Right atrium auricular region (tissue), 2 donors: ENCODE data around the gene SLC39A13. TPM values are rescaled to one million over a fixed set of nuclear protein-coding genes. Genes with fewer than 3 reads are reported as not detected.

Source experiments
- DNase-seq: peaks from one replicate; pipeline ENCODE4 v3.0.0-alpha.2; 2019; ENCODE audit warnings: low spot score
- H3K27ac ChIP-seq, 2 donors: fragments of 200-600 bp; sonication (generic); 1 replicate in 1 of 2; 2 replicates in 1 of 2; pipeline ENCODE4 v1.5.1; 2016 to 2019
- H3K27me3 ChIP-seq, 2 donors: fragments of 200-600 bp; sonication (generic); one replicate each; pipeline versions ENCODE4 v1.5.1 to v1.6.0; 2017 to 2019
- H3K36me3 ChIP-seq: fragments of 200-600 bp; sonication (generic); one replicate; pipeline ENCODE4 v1.5.1; 2016
- H3K4me1 ChIP-seq, 2 donors: fragments of 200-600 bp; sonication (generic); one replicate each; pipeline versions ENCODE4 v1.5.1 to v1.6.0; 2017 to 2019
- H3K4me3 ChIP-seq, 2 donors: fragments of 200-600 bp; sonication (generic); 1 replicate in 1 of 2; 2 replicates in 1 of 2; pipeline ENCODE4 v1.5.1; 2017 to 2019; ENCODE audit warnings: mild to moderate bottlenecking in 1 of 2, moderate library complexity in 1 of 2
- H3K9me3 ChIP-seq, 2 donors: fragments of 200-600 bp; sonication (generic); one replicate each; pipeline ENCODE4 v1.5.1; 2019
- CTCF ChIP-seq, 2 donors: fragments of 200-600 bp; sonication (generic); IDR thresholded peaks; one replicate each; pipeline ENCODE4 v1.5.1; 2019; ENCODE audit warnings: antibody characterized with exemption in 2 of 2
- total RNA-seq, 2 donors: library from RNA; depleted of rRNA; stranded (reverse); fragments of >200 nt; gene quantifications; one replicate each; pipeline ENCODE4 v1.1.0, GENCODE V29; 2016

The SLC39A13 gene
- total RNA-seq, 2 donors from 2014 or later = 78.4 to 79.8 TPM

- DNase-seq = no peak
- H3K27me3 ChIP-seq = no peaks in the 10 kb centered on the region
- TF ChIP-seq CTCF (IDR thresholded peaks at IDR 0.05) = no peak
- no peak within 1 kb of the TSS for H3K27ac ChIP-seq
- no peaks in the 10 kb centered on the region for H3K4me1 ChIP-seq
- H3K4me3 ChIP-seq = no peak within 1 kb of the TSS
- H3K36me3 ChIP-seq = no peaks in the 10 kb centered on the region
- H3K9me3 ChIP-seq = no peaks in the 10 kb centered on the region
These were observed 40.4 kb downstream of the SLC39A13 start, which contains the start of gene RAPSN for GRCh38 chr11:47448566-47449427. TSS of gene RAPSN (minus strand) at chr11:47449136. CDS start at chr11:47448964, 172 bp downstream.

GRCh38 chr11:47449541-47449940 lies 41.2 kb downstream of the SLC39A13 start:
- DNase-seq = no peak
- no peak for TF ChIP-seq CTCF (IDR thresholded peaks at IDR 0.05)
- H3K36me3 ChIP-seq = no peaks in the 10 kb centered on the region
- no peak overlapping the region for H3K27ac ChIP-seq
- no peaks in the 10 kb centered on the region for H3K4me1 ChIP-seq
- no peaks in the 10 kb centered on the region for H3K27me3 ChIP-seq
- no peak overlapping the region for H3K4me3 ChIP-seq
- H3K9me3 ChIP-seq = no peaks in the 10 kb centered on the region

GRCh38 chr11:47451436-47451835 lies 43.0 kb downstream of the SLC39A13 start:
- DNase-seq = no peak
- Histone ChIP-seq H3K4me3 (no peak overlapping the region), H3K4me1 (no peaks in the 10 kb centered on the region), H3K27ac (no peak overlapping the region), H3K27me3 (no peaks in the 10 kb centered on the region), H3K9me3 (no peaks in the 10 kb centered on the region), H3K36me3 (no peaks in the 10 kb centered on the region)
- TF ChIP-seq CTCF (IDR thresholded peaks at IDR 0.05) = no peak

- Histone ChIP-seq H3K4me1 (no peaks in the 10 kb centered on the region), H3K27me3 (no peaks in the 10 kb centered on the region), H3K36me3 (no peaks in the 10 kb centered on the region), H3K4me3 (no peak overlapping the region), H3K9me3 (no peaks in the 10 kb centered on the region), H3K27ac (no peak overlapping the region)
- DNase-seq = no peak
- TF ChIP-seq CTCF (IDR thresholded peaks at IDR 0.05) = no peak
These were observed 43.6 kb downstream of the SLC39A13 start for GRCh38 chr11:47451990-47452389.

- no peaks in the 10 kb centered on the region for H3K36me3 ChIP-seq
- no peak for TF ChIP-seq CTCF (IDR thresholded peaks at IDR 0.05)
These were observed 45.0 kb downstream of the SLC39A13 start for GRCh38 chr11:47453365-47453764.

More at GRCh38 chr11:47453365-47453764, 45.0 kb downstream of the SLC39A13 start:
- H3K27ac ChIP-seq = no peak overlapping the region
- no peak for DNase-seq
- no peaks in the 10 kb centered on the region for H3K4me1 ChIP-seq
- no peaks in the 10 kb centered on the region for H3K27me3 ChIP-seq
- no peaks in the 10 kb centered on the region for H3K9me3 ChIP-seq
- H3K4me3 ChIP-seq = no peak overlapping the region
